GM12873 (cell line): ENCODE data around the gene CCM2.
A peak's percentile ranks its signal among the peaks of the same experiment; 100 is the strongest.

Experiments used
- CTCF ChIP-seq: IDR thresholded peaks from 2 replicates; pipeline ENCODE4 v1.5.1; 2012; ENCODE audit warnings: low read depth, mild to moderate bottlenecking, moderate library complexity, low read length, control low read depth; ENCODE audit not compliant: insufficient read depth; ENCODE audit errors: missing control alignments

CCM2 gene

GRCh38 chr7:44970523-44971051 is 29.4 kb upstream of the CCM2 start:
- TF ChIP-seq CTCF: no peak

- no peak for TF ChIP-seq CTCF
These were observed 28.7 kb upstream of the CCM2 start for GRCh38 chr7:44971188-44971901.

- TF ChIP-seq CTCF: no peak
These were observed 28.0 kb upstream of the CCM2 start for GRCh38 chr7:44971902-44972441.

- TF ChIP-seq CTCF: no peak
These were observed 27.4 kb upstream of the CCM2 start for GRCh38 chr7:44972562-44972961.

GRCh38 chr7:44973610-44974401 is 26.2 kb upstream of the CCM2 start:
- peak; percentile 74 for TF ChIP-seq CTCF

GRCh38 chr7:44974549-44974948 is 25.5 kb upstream of the CCM2 start:
- no peak for TF ChIP-seq CTCF
